HG03439 (cell line): ENCODE measurements around the gene PLA1A.

Experiments used
- ATAC-seq: cut with Tn5 transposase; IDR thresholded peaks from one replicate; pipeline ENCODE4 v1.9.1; 2021; ENCODE audit warnings: mild to moderate bottlenecking, moderate library complexity; ENCODE audit not compliant: unreplicated experiment

PLA1A gene

GRCh38 chr3:119604878-119605277, 7.2 kb downstream of the PLA1A start:
- ATAC-seq: no peak

GRCh38 chr3:119608405-119609000, 10.8 kb downstream of the PLA1A start:
- no peak for ATAC-seq

- ATAC-seq: no peak
Measured at GRCh38 chr3:119609301-119609700, 11.6 kb downstream of the PLA1A start.

DNA sequence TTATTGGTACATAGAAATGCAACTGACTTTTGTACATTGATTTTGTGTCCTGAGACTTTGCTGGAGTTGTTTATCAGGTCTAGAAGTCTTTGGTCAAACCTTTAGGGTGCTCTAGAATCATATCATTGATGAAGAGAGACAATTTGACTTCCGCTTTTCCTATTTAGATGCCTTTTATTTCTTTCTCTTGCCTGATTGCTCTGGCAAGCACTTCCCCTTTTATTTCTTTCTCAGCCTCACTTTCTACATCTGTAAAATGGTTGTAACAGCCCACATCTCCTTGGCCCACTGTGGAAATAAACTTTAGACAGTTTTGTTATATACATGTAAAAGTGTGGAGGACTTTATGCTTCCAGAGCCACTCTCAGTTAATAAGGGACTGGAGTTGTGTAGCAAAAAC, 14.0 kb downstream of the PLA1A start:
- no peak for ATAC-seq

DNA sequence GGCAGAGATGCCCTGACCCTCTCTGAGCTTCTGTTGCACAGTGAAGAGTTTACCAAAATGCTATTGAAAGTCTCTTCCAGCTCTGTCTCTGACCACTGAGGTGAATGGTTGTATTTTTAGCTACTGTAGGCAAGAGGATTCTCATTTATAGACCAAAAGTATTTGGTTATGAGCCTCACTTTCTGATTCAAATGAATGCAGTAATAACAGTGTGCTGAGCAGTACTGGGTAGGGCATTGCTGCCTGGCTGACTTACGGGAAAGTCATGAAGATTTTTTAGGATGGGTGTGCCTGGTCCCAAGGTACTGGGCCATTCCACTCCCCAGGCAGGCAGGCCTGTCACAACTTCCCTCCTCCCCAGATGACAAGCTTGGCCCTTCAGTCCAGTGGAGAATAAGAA, 15.5 kb downstream of the PLA1A start:
- no peak for ATAC-seq

DNA sequence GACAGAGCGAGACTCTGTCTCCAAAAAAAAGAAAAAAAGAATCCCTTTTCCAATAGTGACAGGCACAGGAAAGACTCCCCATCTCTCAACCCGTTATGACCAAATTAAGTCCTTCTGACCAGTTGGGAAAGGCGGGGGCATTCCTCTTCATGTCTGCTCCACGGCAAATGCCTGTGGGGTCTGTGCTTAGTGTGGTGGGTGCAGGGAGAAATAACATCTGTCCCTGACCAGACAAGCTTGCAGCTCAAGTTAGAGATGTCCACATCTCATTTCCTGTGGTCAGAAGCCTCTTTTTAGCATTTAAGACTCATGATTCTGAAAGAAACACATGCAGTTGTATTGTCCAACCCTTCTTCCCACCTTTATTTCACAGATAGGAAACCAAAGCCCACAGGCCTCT, 16.2 kb downstream of the PLA1A start:
- ATAC-seq: no peak

DNA sequence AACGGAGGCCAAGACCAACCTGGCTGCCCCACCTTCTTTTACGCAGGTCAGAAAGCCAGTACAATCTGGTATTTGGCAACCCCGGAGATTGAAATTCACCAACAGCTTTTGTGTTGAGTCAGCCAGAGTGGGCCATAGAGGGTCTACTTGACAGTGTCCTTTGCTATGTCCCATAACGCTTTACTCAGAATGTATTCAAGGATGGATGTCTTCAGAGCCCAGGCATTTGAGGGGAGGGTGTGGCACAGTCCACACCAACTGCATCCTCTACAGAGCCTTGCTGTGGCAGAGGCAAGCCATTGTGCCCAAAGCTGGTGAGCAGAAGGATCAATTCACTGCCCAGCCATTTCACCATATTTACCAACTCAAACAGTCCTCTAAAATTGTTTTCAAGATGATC, 18.4 kb downstream of the PLA1A start:
- no peak for ATAC-seq

DNA sequence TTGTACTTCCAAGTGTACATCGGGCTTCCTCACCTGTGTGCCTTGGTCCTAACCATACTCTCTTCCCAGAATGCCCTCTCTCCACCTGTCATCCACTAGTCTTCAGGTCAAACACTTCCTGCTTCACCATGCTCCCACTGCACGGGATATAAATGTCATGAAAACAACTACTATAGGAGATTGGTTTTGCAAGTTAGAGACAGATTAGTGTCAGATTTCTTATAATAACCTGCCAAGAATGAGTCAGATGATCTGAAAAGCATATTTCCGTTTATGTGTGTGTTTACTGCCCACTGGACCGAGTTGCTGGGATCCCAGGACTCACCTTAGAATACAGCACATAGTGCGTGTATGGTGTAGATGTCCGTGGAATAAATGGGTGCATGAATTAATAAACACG, 21.4 kb downstream of the PLA1A start:
- ATAC-seq: no peak

GRCh38 chr3:119620899-119621298, 23.2 kb downstream of the PLA1A start:
- no peak for ATAC-seq

- no peak for ATAC-seq
Measured at GRCh38 chr3:119624002-119624720, 26.5 kb downstream of the PLA1A start.

DNA sequence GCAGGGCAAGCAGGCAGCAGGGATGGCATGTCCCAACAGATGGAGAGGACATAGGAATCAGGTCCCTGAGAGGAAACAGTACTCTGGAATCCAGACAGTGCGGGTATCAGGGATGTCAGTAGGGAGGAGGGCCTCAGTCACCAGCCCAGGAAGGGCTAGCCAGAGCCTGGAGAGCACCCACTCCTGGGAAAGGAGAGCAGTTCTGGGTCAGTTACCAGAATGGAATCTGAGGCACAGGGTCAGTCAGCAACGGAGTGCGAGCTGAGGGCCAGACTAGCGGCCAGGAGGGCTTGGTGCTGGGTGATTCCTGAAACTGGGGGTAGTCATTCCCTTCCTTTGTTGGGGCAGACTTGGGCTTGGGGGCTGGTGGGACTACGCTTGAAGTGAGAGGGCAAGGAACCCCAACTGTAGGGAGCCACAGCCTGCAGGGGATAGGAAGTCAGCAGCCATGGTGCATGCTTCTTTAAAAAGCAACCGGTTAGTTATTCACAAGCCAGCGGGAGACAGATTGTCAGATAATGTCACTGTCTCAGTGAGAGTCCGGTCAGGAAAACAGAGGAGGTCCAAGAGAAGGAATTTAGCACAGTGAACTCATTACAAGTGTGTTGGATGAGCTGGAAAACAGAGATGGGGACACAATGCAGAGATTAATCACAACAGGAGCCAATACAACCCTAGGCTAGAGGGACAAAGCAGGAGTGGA, 27.9 kb downstream of the PLA1A start:
- no peak for ATAC-seq

GRCh38 chr3:119626196-119626595, 28.5 kb downstream of the PLA1A start:
- ATAC-seq: no peak

- ATAC-seq: no peak
Measured at GRCh38 chr3:119627461-119627860, 29.8 kb downstream of the PLA1A start.

- ATAC-seq: no peak
Measured at GRCh38 chr3:119628390-119628789, 30.7 kb downstream of the PLA1A start.

DNA sequence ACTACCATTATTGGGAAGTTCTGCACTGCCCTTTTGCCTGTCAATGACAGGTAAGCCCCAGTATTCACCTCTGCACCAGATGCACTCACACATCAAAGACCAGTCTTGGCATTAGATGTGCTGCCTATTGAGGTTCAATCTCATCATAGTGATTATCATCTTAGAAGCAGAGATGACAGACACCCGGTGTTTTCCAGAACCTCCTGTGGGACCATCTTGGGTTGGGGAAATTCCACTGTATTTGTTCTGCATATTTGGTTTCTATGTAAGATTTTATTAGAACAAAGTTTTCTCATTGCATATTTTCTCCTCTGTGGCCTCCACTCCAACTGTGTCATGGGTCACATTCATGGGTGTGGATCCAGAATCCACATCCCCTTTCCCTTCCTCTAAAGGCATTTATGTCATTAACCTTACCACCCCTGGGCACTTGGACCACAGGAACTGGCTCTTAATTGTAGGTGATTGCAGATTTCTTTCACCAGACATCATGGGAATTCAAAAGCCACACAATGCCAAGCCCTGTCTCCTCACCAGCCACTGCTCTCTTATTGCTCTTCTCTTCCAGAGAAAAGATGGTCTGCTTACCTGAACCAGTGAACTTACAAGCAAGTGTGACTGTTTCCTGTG, 31.2 kb downstream of the PLA1A start:
- no peak for ATAC-seq

- no peak for ATAC-seq
Measured at GRCh38 chr3:119630128-119630879, 32.6 kb downstream of the PLA1A start.

- no peak for ATAC-seq
Measured at GRCh38 chr3:119630880-119631329, 33.2 kb downstream of the PLA1A start.

DNA sequence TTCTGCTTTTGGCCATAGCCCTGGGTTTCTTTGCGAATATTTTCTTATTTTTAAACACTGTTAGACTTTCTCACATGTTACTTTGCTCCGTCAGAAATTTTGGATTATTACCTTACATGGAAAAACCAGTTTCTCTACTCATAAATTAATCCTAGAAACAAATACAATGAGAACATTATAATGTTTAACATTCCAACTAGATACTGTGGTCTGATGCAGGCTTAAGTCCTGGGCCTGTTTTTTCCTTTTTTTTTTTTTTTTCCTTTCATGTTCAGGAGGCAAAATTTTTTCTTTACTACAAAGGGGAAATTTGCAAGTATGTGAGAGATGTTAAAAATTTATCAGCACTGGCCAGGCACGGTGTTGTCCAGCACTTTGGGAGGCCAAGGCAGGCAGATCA, 33.8 kb downstream of the PLA1A start:
- ATAC-seq: no peak

DNA sequence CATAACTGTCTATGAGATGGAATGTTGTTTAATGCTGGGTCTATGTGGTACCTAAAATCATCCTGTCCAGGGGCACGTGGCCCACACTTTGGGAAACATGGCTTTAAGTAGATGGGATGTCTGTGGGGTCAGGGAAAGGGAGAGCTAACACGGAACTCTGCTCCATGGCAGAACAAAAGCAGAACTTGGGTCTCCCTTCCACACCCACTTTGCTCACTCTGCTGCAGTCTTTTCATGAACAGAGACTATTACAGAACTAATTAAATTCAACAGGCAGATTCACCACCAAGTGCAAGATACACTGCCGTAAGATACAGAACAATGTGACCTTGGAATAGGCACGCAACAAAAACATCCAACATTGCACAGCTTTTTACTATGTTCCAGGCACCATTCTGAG, 34.5 kb downstream of the PLA1A start:
- no peak for ATAC-seq

- no peak for ATAC-seq
Measured at GRCh38 chr3:119632829-119633228, 35.1 kb downstream of the PLA1A start.

DNA sequence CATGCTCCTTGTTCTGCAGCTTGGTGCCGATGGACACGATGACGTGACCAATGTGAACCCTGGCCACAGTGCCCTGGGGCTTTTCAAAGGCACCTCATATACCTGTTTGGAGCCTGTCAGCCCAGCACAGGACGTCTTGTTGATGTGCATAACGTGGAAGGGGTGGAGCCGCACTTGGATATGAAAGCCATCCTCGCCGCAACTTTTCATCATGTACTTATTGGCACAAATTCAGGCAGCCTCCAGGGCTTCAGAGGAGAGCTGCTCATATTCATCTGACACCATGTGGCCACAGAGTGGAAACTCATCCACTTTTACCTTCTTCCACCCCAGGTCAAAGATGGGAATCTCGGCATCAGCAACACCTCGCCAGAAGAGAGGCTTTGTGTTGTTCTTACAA, 38.0 kb downstream of the PLA1A start:
- no peak for ATAC-seq
